Mesendoderm (in vitro differentiated cells): ENCODE data around the gene IGDCC3.
A peak's percentile ranks its signal among the peaks of the same experiment; 100 is the strongest.

Experiments
- DNase-seq: peaks from one replicate; pipeline ENCODE4 v3.0.0; 2013
- H2AK5ac ChIP-seq: 2 replicates; pipeline ENCODE4 v1.6.1; 2013; ENCODE audit warnings: low read length, inconsistent platforms
- H2BK120ac ChIP-seq: 2 replicates; pipeline ENCODE4 v1.6.1; 2013; ENCODE audit warnings: low read depth, mild to moderate bottlenecking, low read length, moderate library complexity, mixed read lengths
- H2BK15ac ChIP-seq: replicated peaks from 2 replicates; pipeline ENCODE4 v1.6.1; 2013; ENCODE audit warnings: low read depth, mild to moderate bottlenecking, moderate library complexity
- H2BK5ac ChIP-seq: 2 replicates; pipeline ENCODE4 v1.6.1; 2013; ENCODE audit warnings: low read length, inconsistent platforms
- H3K18ac ChIP-seq: 2 replicates; pipeline ENCODE4 v1.6.1; 2013; ENCODE audit warnings: mild to moderate bottlenecking, low read length, mixed read lengths
- H3K23ac ChIP-seq: one replicate; pipeline ENCODE4 v1.6.1; 2013; ENCODE audit warnings: low read length
- H3K27ac ChIP-seq: 2 replicates; pipeline ENCODE4 v1.5.1; 2013; ENCODE audit warnings: low read depth, mild to moderate bottlenecking, inconsistent platforms, low read length, moderate library complexity
- H3K27me3 ChIP-seq: 2 replicates; pipeline ENCODE4 v1.6.1; 2013; ENCODE audit warnings: low read length, control low read depth, mild to moderate bottlenecking, inconsistent platforms; ENCODE audit not compliant: insufficient read depth, poor library complexity
- H3K36me3 ChIP-seq: 2 replicates; pipeline ENCODE4 v1.6.1; 2013; ENCODE audit warnings: low read length, inconsistent platforms; ENCODE audit not compliant: control insufficient read depth, insufficient read depth
- H3K4ac ChIP-seq: one replicate; pipeline ENCODE4 v1.6.1; 2013; ENCODE audit warnings: low read depth, mild to moderate bottlenecking, low read length, moderate library complexity
- H3K4me1 ChIP-seq: 2 replicates; pipeline ENCODE4 v1.6.1; 2013; ENCODE audit warnings: low read depth, low read length, inconsistent platforms; ENCODE audit not compliant: control insufficient read depth
- H3K4me2 ChIP-seq: 2 replicates; pipeline ENCODE4 v1.6.1; 2013; ENCODE audit warnings: low read length
- H3K4me3 ChIP-seq: 2 replicates; pipeline ENCODE4 v1.5.1; 2013; ENCODE audit warnings: mild to moderate bottlenecking, low read length
- H3K56ac ChIP-seq: one replicate; pipeline ENCODE4 v1.6.1; 2013; ENCODE audit warnings: low read length
- H3K79me1 ChIP-seq: 2 replicates; pipeline ENCODE4 v1.6.1; 2013; ENCODE audit warnings: low read length, inconsistent platforms
- H3K79me2 ChIP-seq: 2 replicates; pipeline ENCODE4 v1.6.1; 2013; ENCODE audit warnings: mild to moderate bottlenecking, low read length; ENCODE audit not compliant: control insufficient read depth, insufficient read depth
- H3K9ac ChIP-seq: 2 replicates; pipeline ENCODE4 v1.6.1; 2013; ENCODE audit warnings: low read length, inconsistent platforms
- H4K5ac ChIP-seq: one replicate; pipeline ENCODE4 v1.6.1; 2013; ENCODE audit warnings: low read length
- H4K8ac ChIP-seq: one replicate; pipeline ENCODE4 v1.6.1; 2013; ENCODE audit warnings: low read depth, mild to moderate bottlenecking, control low read depth, low read length, moderate library complexity
- WGBS: extraction: QIAGEN DNeasy Blood & Tissue Kit; methylation state at CpG from one replicate; pipeline ENCODE4 v1.1.7; 2013; ENCODE audit warnings: low lambda C conversion rate, missing lambda C conversion rate; ENCODE audit not compliant: insufficient coverage; ENCODE audit errors: extremely low coverage; 5-methylcytosine and 5-hydroxymethylcytosine counted together

The IGDCC3 gene

DNA sequence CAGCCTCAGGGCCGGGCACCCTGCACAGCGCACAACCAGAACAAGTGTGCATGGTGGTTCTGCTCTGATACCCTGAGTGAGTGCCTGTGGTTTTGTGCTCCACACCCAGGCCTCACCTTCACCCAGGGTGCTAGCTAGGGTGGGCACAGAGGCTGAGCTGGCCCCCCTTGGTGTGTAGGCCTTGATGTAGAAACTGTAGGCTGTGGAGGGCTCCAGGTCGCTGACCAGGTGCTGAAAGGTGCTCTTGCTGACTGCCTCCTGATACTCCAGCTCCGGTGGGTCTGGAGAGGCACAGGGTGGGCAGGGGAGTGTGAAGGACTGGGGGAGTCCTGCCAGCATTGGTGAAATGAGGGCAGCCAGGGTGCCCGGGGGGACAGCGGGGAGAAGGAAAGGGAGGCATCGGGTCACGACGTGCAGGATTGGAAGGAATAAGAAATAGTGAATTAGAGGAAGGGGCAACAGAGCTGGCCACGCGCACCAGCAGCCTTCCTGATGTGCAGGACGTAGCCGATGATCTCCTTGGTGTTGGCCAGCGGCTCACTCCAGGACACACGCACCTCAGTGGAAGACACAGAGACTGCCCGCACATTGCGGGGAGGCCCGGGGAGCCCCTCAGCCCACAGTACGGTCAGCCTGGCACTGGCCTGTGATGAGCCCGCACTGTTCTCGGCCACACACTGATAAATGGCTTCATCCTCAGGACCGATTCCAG, 46.7 kb downstream of the IGDCC3 start:
- Histone ChIP-seq H3K4ac (no peak overlapping the region), H3K18ac (no peak overlapping the region), H3K23ac (no peak overlapping the region), H3K4me3 (no peak overlapping the region), H2BK15ac (no peak overlapping the region), H3K79me2 (peaks cover 8% of the 10 kb centered on the region), H3K4me1 (peaks cover 15% of the 10 kb centered on the region), H4K8ac (no peak overlapping the region), H2AK5ac (no peak overlapping the region), H3K9ac (no peak overlapping the region), H3K56ac (no peak overlapping the region), H2BK5ac (no peak overlapping the region), H2BK120ac (no peak overlapping the region), H4K5ac (no peak overlapping the region), H3K27me3 (no peaks in the 10 kb centered on the region), H3K79me1 (peaks cover 9% of the 10 kb centered on the region), H3K4me2 (no peak overlapping the region), H3K36me3 (peaks cover 6% of the 10 kb centered on the region), H3K27ac (no peak overlapping the region)
- WGBS, result no CpG with 5 or more reads among the region's 22 CpGs
- DNase-seq, result no peak

DNA sequence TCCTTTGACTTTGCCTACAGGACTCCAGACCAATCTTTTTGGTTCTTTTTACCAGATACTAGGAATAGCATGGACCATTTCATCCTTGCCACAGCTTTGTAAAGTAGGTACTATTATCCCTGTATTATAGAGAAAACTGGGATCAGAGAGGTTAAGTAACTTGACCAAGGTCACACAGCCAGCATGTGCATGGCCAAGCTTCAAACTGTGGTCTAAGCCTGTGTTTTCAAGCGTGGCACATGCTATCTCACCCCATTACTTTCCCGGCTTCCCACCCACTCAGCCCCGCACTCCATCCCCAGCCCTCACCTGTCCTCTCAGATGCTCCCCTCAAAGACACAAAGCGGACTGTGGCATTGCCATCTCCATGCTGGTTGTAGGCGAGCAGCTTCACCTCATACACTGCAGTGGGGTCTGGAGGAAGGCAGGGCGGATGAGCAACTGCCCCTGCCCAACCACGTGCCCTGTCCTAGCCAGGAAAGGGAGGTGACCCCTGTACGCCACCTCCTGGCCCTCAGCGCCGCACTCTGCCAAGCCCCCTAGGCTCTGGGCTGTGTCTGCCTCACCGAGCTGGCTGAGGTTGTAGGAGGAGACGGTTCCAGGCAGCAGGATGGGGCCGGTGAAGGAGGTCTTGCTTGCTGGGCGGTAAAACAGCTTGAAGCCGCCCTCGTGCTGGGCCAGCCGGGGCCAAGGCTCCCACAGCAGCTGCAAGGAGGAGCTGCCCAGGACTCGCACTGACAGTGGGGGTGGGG, 47.6 kb downstream of the IGDCC3 start:
- Histone ChIP-seq H3K79me1 (peaks cover 3% of the 10 kb centered on the region), H3K56ac (no peak overlapping the region), H3K36me3 (peaks cover 6% of the 10 kb centered on the region), H3K9ac (no peak overlapping the region), H2BK5ac (no peak overlapping the region), H2AK5ac (no peak overlapping the region), H3K4me1 (peaks cover 12% of the 10 kb centered on the region), H3K79me2 (peaks cover under 1% of the 10 kb centered on the region), H3K4ac (no peak overlapping the region), H3K4me3 (no peak overlapping the region), H3K18ac (no peak overlapping the region), H3K27ac (no peak overlapping the region), H3K27me3 (no peaks in the 10 kb centered on the region), H3K23ac (no peak overlapping the region), H4K5ac (no peak overlapping the region), H3K4me2 (no peak overlapping the region), H2BK15ac (no peak overlapping the region), H4K8ac (no peak overlapping the region), H2BK120ac (no peak overlapping the region)
- DNase-seq, result no peak
- no CpG with 5 or more reads among the region's 18 CpGs for WGBS

DNA sequence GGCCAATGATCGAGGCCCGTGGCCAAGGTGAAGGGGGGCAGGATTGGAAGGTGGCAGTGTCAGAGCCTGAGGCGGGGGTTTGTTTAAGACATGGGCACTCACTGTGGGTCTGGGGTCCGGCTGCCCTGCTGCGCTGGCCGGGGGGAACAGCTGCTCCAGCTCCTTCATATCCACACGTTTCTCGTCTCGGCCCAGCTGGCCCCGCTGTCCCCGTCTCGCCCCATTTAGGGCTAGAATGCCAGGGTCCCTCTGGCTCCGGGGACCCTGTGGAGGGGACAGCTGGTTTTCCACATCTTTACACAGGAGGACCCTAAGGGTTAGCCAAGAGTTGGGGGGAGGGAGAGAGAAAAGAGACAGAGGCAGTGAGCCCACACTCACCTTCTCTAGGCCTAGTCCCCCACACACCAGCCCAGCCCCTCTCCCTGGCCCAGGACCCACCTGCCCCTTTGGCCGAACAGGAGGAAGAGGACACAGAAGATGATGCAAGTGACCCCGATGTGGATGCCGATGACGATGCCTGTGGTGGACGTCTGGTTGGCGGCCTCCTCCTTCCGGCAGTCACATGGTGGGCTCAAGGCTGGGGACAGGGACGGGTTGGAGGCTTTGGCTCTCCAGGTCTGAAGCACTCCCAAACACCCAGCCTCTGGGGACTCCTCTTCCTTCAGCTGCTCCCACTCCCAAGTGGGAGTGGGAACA, 48.4 kb downstream of the IGDCC3 start:
- Histone ChIP-seq H3K27ac (no peak overlapping the region), H3K27me3 (no peaks in the 10 kb centered on the region), H3K18ac (no peak overlapping the region), H2BK15ac (no peak overlapping the region), H4K5ac (no peak overlapping the region), H3K4me2 (no peak overlapping the region), H3K23ac (no peak overlapping the region), H3K79me1 (no peaks in the 10 kb centered on the region), H3K79me2 (no peaks in the 10 kb centered on the region), H4K8ac (no peak overlapping the region), H2BK5ac (no peak overlapping the region), H3K36me3 (peaks cover 6% of the 10 kb centered on the region), H2AK5ac (no peak overlapping the region), H3K4me1 (peaks cover 6% of the 10 kb centered on the region), H3K4ac (no peak overlapping the region), H2BK120ac (no peak overlapping the region), H3K9ac (no peak overlapping the region), H3K4me3 (no peak overlapping the region), H3K56ac (no peak overlapping the region)
- no CpG with 5 or more reads among the region's 21 CpGs for WGBS
- no peak for DNase-seq

DNA sequence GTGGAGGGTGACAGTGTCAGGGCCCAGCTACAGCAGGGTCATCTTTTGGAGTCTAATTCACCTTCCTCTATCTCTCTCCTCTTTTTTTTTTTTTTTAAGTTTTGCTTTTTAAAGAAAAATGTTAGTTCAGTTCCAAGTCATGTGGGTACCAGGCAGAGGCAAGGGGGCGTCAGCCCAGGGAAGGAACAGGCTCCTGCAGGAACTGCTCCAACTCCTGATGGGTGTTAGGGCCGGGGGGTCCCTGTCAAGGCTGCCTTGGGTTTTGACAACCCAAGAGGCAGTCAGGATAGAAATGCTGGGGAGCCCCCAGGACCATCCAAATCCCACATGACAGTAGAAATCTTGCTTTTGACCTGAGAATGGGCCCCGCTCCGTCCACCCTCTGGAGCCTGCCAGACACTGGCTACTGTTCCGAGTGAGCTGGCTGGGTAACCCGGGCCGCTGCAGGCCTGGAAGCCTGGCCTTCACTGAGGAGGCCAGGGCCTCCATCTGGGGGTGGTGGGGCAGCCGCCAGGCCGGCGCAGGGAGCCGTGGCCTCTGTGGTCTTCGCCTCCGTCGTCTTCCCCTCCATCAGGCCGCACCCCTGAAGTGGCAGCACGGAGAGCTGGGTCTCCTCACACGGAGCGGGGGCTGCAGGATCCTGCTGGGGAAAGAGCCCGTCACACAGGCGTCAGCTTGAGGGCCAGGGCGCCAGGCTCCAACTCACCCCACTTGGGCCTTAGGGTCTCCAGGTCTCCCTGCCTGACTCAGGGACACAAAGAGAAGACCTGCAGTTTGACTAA, 49.1 kb downstream of the IGDCC3 start:
- H3K18ac ChIP-seq, result no peak overlapping the region
- no CpG with 5 or more reads among the region's 21 CpGs for WGBS
- H3K4ac ChIP-seq, result no peak overlapping the region
- H2BK120ac ChIP-seq, result no peak overlapping the region
- H3K27me3 ChIP-seq, result no peaks in the 10 kb centered on the region
- H3K4me2 ChIP-seq, result no peak overlapping the region
- H3K36me3 ChIP-seq, result peaks cover 6% of the 10 kb centered on the region
- H3K27ac ChIP-seq, result no peak overlapping the region
- H3K79me2 ChIP-seq, result no peaks in the 10 kb centered on the region
- H3K56ac ChIP-seq, result no peak overlapping the region
- no peak overlapping the region for H2BK15ac ChIP-seq
- DNase-seq, result no peak
- H2AK5ac ChIP-seq, result no peak overlapping the region
- no peak overlapping the region for H2BK5ac ChIP-seq
- H3K4me1 ChIP-seq, result no peaks in the 10 kb centered on the region
- H4K5ac ChIP-seq, result no peak overlapping the region
- H3K9ac ChIP-seq, result no peak overlapping the region
- H3K79me1 ChIP-seq, result no peaks in the 10 kb centered on the region
- no peak overlapping the region for H3K4me3 ChIP-seq
- H4K8ac ChIP-seq, result no peak overlapping the region
- no peak overlapping the region for H3K23ac ChIP-seq

DNA sequence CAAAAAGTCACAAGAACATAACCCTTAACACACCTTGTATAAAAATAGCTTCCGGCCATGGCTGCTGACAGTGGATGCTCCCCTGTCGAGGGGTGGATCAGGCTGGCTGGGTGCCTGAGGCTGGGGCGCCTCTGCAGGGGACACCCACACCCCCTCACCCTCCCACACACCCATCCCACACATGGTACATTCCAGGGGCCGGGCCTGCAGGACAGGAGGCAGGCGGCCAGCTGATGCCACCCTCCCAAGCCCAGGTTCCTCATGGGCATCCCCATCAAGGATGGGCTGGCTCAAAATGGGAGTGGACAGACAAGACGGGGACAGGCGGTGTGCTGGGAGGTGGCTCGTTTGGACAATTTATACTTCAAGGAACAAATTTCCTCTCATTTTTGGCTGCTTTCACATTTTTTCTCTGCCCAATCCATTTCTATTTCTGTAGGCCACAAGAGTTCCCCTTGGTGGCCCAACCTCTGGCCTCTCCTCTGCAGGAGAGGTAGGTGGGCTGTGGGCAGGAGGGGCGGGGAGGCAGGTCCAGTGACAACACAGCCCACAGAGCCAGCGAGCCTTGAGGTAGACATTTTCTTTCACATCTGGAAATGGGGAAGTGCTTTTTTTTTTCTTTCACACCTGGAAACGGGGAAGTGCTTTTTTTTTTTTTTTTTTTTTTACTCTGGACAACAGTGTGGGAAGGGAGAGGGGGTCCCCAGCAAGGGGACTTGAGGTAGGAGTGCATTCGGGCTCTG, 50.0 kb downstream of the IGDCC3 start:
- WGBS, result no CpG with 5 or more reads among the region's 12 CpGs
- H3K4ac ChIP-seq, result no peak overlapping the region

More for the DNA sequence above, 50.0 kb downstream of the IGDCC3 start:
- Histone ChIP-seq H3K4me3 (no peak overlapping the region), H3K27me3 (no peaks in the 10 kb centered on the region), H3K18ac (no peak overlapping the region), H2BK120ac (no peak overlapping the region), H3K23ac (peak overlapping the region; percentile 80), H2BK5ac (no peak overlapping the region), H3K36me3 (peaks cover 4% of the 10 kb centered on the region), H4K8ac (no peak overlapping the region), H3K27ac (no peak overlapping the region), H3K56ac (no peak overlapping the region), H3K4me2 (no peak overlapping the region), H3K4me1 (no peaks in the 10 kb centered on the region), H3K79me1 (no peaks in the 10 kb centered on the region), H4K5ac (no peak overlapping the region), H3K9ac (no peak overlapping the region), H2BK15ac (no peak overlapping the region), H3K79me2 (no peaks in the 10 kb centered on the region), H2AK5ac (no peak overlapping the region)
- DNase-seq, result no peak
